GM03348 (cell line): ENCODE data around the gene TRIM56.
"Not testable (repeated sequence)": the region's sequence is repeated elsewhere in the genome, so short reads cannot be mapped to it uniquely, and the experiment has no call there.

Experiments
- DNase-seq: peaks from one replicate; pipeline ENCODE4 v3.0.0; 2012; ENCODE audit warnings: low spot score

Gene TRIM56

DNA sequence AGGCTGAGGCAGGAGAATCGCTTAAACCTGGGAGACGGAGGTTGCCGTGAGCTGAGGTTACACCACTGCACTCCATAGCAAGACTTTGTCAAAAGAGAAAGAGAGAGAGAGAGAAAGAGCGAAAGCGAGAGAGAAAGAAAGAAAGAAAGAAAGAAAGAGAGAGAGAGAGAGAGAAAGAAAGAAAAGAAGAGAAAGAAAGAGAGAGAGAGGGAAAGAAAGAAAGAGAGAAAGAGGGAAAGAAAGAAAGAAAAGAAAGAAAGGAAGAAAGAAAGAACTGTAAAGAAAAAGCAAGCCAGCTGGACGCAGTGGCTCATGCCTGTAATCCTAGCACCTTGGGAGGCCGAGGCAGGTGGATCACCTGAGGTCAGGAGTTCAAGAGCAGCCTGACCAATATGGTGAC, 27.9 kb downstream of the TRIM56 start:
- DNase-seq, result not testable (repeated sequence)

- no peak for DNase-seq
These were observed 28.6 kb downstream of the TRIM56 start for GRCh38 chr7:101113836-101114235.

DNA sequence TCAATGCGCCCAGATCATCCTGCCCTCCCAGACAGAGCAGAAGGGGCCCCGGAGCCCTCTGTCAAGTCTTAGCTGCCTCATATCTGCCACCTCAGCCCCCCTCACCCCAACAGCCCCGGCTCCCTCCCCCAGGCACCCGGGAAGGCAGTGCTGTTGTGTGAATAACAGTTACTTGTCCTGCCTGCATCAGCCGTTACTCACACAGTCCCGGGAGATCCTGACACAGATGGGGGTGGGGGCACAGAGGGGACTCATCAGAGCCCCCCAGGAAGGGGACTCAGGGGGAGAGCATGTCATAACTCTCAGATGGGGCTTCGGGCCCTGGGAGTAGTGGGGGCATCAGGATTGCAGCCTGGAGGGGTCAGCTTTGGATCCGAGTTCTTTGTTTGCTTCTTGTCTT, 29.2 kb downstream of the TRIM56 start:
- DNase-seq, result peak; percentile 48

DNA sequence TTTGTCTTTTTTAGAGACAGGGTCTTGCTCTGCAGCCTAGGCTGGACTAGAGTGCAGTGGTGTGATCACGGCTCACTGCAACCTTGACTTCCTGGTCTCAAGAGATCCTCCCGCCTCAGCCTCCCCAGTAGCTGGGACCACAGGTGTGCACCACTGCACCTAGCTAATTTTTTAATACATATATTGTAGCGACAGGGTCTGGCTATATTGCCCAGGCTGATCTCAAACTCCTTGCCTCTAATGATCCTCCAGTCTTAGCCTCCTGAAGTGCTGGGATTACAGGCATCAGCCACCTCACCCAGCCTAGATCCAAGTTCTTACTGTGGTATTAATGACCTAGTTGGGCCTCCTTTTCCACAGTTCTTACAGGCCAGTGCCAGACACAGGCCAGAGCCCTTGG, 29.9 kb downstream of the TRIM56 start:
- DNase-seq, result no peak

- no peak for DNase-seq
These were observed 31.6 kb downstream of the TRIM56 start for GRCh38 chr7:101116898-101117297.

- DNase-seq, result no peak
These were observed 33.6 kb downstream of the TRIM56 start for GRCh38 chr7:101118856-101119255.

DNA sequence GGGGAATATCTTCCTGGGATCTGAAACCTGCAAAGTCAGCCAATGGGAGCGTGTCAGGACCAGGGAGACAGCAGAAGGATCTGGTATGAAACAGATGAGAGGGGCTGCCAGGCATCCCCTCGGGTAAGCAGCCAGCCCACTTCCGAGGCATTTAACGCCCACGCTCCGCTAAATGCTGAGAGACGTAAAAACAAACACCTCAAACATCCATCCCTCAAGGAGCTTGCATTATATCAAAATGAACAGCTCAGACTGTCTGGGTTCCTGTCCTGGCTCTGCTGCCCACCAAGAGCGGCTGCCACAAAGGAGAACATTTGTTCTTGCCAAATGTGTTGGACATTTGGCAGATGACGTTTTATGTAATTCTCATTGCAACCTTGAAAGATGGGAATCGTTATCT, 34.6 kb downstream of the TRIM56 start:
- no peak for DNase-seq

- DNase-seq, result no peak
These were observed 35.0 kb downstream of the TRIM56 start for GRCh38 chr7:101120315-101120714.

- DNase-seq, result not testable (repeated sequence)
These were observed 36.3 kb downstream of the TRIM56 start for GRCh38 chr7:101121631-101121990.

DNA sequence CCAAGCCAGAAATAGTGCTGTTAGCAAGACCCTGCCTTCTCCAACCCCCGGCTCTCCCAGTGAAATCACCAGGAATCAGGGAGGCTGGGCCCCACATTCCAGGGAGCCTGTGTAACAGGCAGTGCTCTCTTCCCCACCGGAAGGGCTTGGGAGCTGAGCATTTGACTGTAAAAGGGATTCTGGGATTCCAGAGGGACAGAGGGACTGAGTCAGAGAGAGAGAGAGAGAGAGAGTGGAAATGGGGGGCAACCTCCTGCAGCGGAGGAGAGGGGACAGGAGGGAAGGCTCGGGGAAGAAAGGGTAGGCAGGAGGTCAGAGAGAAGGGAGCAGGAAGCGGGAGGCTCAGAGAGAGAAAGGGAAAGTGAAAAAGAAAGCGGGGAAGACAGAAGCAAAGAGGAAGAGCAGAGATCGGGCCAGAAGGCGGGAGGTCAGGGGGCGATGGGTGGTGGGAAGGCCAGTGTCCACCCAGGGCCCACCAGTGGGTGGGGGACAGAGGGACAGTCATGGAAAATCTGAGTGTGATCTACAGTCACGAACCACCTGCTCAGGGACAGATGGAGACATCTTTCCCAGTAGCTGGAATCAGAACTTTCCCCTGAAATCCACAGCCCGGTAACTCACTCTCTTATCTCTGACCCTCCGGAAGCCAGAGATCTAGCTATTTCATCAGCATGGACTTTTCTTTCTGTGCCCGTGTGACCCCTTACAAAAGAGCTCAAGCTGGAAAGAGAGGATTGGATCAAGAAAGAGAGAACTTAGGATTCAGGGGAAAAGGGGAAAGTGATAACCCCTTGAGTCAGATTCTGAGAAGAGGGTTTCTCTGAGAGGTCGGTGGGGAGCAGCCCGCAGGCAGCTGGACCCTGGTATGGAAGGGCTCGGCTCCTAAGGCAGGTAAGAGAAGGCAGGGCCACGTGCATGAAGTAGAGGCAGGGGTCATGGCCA, 37.0 kb downstream of the TRIM56 start:
- peak; percentile 91 for DNase-seq

GRCh38 chr7:101122933-101123702, 37.8 kb downstream of the TRIM56 start:
- no peak for DNase-seq

GRCh38 chr7:101123703-101124068, 38.4 kb downstream of the TRIM56 start:
- DNase-seq, result no peak

DNA sequence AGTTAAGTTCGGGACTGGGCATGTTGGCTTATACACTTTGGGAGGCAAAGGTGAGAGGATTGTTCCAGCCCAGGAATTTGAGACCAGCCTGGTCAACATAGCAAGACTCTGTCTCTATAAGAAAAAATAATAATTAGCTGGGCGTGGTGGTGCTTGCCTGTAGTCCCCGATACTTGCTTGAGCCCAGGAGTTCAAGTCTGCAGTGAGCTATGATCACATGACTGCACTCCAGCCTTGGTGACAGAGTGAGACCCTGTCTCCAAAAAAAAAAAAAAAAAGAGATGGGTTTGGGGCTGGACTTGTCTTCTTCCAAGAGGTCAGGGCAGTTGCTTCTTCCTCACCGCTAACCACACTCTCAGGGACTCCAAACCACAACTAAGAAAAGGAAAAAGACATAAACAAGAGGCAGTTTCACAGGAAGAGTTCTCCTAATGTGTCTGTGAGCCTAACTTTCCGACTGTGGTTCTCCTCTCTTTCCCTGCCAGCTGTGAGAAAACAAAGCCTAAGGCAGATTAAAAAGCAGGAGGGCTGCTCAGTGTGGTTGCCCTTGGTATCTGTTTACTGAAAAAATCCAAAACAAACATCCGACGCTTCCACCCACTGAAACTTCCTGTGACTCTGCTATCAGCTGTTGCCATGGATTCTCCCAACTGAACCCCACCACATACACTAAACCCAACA, 39.2 kb downstream of the TRIM56 start:
- peak; percentile 51 for DNase-seq

- peak; percentile 74 for DNase-seq
These were observed 40.8 kb downstream of the TRIM56 start for GRCh38 chr7:101125989-101126650.

DNA sequence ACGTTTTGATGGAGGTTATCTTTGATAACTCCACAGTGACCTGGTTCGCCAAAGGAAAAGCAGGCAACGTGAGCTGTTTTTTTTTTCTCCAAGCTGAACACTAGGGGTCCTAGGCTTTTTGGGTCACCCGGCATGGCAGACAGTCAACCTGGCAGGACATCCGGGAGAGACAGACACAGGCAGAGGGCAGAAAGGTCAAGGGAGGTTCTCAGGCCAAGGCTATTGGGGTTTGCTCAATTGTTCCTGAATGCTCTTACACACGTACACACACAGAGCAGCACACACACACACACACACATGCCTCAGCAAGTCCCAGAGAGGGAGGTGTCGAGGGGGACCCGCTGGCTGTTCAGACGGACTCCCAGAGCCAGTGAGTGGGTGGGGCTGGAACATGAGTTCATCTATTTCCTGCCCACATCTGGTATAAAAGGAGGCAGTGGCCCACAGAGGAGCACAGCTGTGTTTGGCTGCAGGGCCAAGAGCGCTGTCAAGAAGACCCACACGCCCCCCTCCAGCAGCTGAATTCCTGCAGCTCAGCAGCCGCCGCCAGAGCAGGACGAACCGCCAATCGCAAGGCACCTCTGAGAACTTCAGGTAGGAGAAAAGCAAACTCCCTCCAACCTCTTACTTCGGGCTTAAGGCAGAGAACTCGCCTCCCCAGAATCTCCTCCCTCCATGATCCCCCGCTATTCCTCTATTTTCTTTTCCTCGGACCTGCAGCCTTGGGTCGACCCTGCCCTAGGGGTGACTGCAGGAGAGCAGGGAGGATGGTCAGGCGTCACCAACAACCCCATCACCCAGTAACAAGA, 41.6 kb downstream of the TRIM56 start, which contains the start of gene SERPINE1:
Gene SERPINE1 (plus strand): TSS at position 454 of the 809 bp plus-strand sequence. CDS start 1,290 bp downstream, outside the sequence.
- peak; percentile 95 for DNase-seq

DNA sequence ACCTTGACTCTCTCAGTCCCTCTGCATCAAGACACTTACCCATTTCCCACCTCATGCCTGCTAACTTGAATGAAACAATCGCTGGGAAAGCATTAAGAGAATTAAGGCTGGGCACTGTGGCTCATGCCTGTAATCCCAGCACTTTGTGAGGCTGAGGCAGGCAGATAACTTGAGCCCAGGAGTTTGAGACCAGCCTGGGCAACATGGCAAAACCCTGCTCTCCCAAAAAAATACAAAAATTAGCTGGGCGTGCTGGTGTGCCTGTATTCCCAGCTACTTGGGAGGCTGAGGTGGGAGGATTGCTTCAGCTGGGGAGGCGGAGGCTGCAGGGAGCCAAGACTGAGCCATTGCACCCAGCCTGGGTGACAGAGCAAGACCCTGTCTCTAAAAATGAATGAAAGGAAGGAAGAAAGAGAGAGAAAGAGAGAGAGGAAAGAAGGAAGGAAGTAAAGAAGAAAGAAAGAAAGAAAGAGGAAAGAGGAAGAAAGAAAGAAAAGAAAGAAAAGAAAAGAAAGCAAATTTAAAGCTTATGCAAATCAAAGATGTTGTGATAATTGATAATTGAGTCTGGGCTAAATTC, 42.3 kb downstream of the TRIM56 start:
- no peak for DNase-seq

- no peak for DNase-seq
These were observed 43.0 kb downstream of the TRIM56 start for GRCh38 chr7:101128040-101128834.

DNA sequence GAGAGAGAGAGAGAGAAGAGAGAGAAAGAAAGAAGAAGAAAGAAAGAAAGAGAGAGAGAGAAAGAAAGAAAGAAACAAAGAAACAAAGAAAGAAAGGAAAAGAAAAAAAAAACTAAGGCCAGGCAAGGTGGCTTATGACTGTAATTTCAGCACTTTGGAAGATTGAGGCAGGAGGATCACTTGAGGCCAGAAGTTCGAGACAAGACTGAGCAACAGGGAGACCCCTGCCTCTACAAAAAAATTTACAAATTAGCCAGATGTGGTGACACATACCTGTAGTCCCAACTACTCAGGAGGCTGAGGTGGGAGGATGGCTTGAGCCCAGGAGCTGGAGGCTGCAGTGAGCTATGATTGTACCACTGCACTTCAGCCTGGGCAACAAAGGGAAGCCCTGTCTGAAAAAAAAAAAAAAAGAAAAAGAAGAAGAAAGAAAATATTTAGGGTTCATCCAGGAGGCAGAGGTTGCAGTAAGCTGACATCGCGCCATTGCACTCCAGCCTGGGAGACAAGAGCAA, 44.4 kb downstream of the TRIM56 start:
- DNase-seq, result no peak
